Esophagus muscularis mucosa (tissue), 4 donors: Measurements from ENCODE around the gene DDX46. TPM values are rescaled to one million over a fixed set of nuclear protein-coding genes. Genes with fewer than 3 reads are reported as not detected.
"Not testable (repeated sequence)": the region's sequence is repeated elsewhere in the genome, so short reads cannot be mapped to it uniquely, and the experiment has no call there.

ENCODE experiments used
- DNase-seq: peaks from one replicate; pipeline ENCODE4 v3.0.0-alpha.2; 2017; ENCODE audit errors: extremely low spot score
- H3K27ac ChIP-seq, 4 donors: fragments of 200-600 bp; sonication (generic); replicated peaks in 1 of 4; 1 replicate in 3 of 4; 2 replicates in 1 of 4; pipeline ENCODE4 v1.5.1; 2016 to 2019; ENCODE audit warnings: mild to moderate bottlenecking in 1 of 4
- H3K27me3 ChIP-seq, 4 donors: fragments of 200-600 bp; sonication (generic); one replicate each; pipeline versions ENCODE4 v1.5.1 to v1.6.0; 2016 to 2019
- H3K36me3 ChIP-seq, 4 donors: fragments of 200-600 bp; sonication (generic); one replicate each; pipeline ENCODE4 v1.5.1; 2016 to 2019
- H3K4me1 ChIP-seq, 4 donors: fragments of 200-600 bp; sonication (generic); one replicate each; pipeline ENCODE4 v1.5.1; 2016 to 2019
- H3K4me3 ChIP-seq, 4 donors: fragments of 200-600 bp; sonication (generic); 1 replicate in 2 of 4; 2 replicates in 2 of 4; pipeline ENCODE4 v1.5.1; 2016 to 2019; ENCODE audit warnings: mild to moderate bottlenecking in 4 of 4, moderate library complexity in 1 of 4
- H3K9me3 ChIP-seq, 4 donors: fragments of 200-600 bp; sonication (generic); 1 replicate in 3 of 4; 2 replicates in 1 of 4; pipeline ENCODE4 v1.5.1; 2016 to 2019
- CTCF ChIP-seq, 3 experiments: fragments of 200-600 bp in 2 of 3; fragments of 450-650 bp in 1 of 3; sonication (generic) in 2 of 3; IDR thresholded peaks; one replicate each; pipeline ENCODE4 v1.5.1; 2017 to 2019; ENCODE audit warnings: antibody characterized with exemption in 3 of 3, mild to moderate bottlenecking in 2 of 3, moderate library complexity in 1 of 3
- EP300 ChIP-seq: sonication (generic); formaldehyde crosslinking; IDR thresholded peaks from one replicate; pipeline ENCODE4 v1.6.1; 2017; ENCODE audit warnings: antibody characterized with exemption
- POLR2A ChIP-seq: fragments of 450-650 bp; IDR thresholded peaks from one replicate; pipeline ENCODE4 v1.6.1; 2017; ENCODE audit warnings: antibody characterized with exemption, moderate library complexity, mild to moderate bottlenecking, low read depth
- POLR2AphosphoS5 ChIP-seq, 2 donors: sonication (generic); formaldehyde crosslinking; IDR thresholded peaks; one replicate each; pipeline ENCODE4 v1.6.1; 2017; ENCODE audit warnings: antibody characterized with exemption in 2 of 2
- WGBS: methylation state at CpG from one replicate; pipeline ENCODE4 v1.1.5; 2018; 5-methylcytosine and 5-hydroxymethylcytosine counted together
- intact Hi-C: fragments of 100-400 bp; cut with DNase I; formaldehyde crosslinking; loops from one replicate; pipeline ENCODE4 v1.15.1; 2023
- total RNA-seq, 4 donors: library from RNA; depleted of rRNA; stranded (reverse); fragments of >200 nt; gene quantifications; one replicate each; pipeline versions ENCODE4 v1.1.0 to v1.2.1, GENCODE V29; 2016

Gene DDX46
- total RNA-seq, 4 donors from 2014 or later = 29.2 to 33.2 (median 30.5) TPM

- H3K4me3 ChIP-seq = no peak overlapping the region
- DNase-seq = no peak
- no peak overlapping the region for H3K27ac ChIP-seq
- TF ChIP-seq EP300 (no peak), CTCF (IDR thresholded peaks at IDR 0.05) (no peak), POLR2A (no peak), POLR2AphosphoS5 (IDR thresholded peaks at IDR 0.05) (no peak)
- WGBS = 78% methylated on average over 1 of the region's 1 CpG
- H3K27me3 ChIP-seq = no peaks in the 10 kb centered on the region
- no peaks in the 10 kb centered on the region for H3K9me3 ChIP-seq
- peaks cover 0 to 34% (median 21%) of the 10 kb centered on the region in 4 donors for H3K36me3 ChIP-seq
- H3K4me1 ChIP-seq = peaks cover 26 to 38% (median 34%) of the 10 kb centered on the region in 4 donors
- intact Hi-C loops = no loop called here
Observed at GRCh38 chr5:134844252-134844651, 85.7 kb downstream of the DDX46 start.

- no peak for DNase-seq
- Histone ChIP-seq H3K4me1 (peaks cover 35 to 49% (median 44%) of the 10 kb centered on the region in 4 donors), H3K4me3 (peak overlapping the region; percentile 82 to 97 (median 92)), H3K27ac (peak overlapping the region; percentile 95 to 99 (median 97)), H3K27me3 (no peaks in the 10 kb centered on the region), H3K36me3 (peaks cover 0 to 24% (median 16%) of the 10 kb centered on the region in 4 donors), H3K9me3 (no peaks in the 10 kb centered on the region)
- intact Hi-C loops = no loop called here
- 12% methylated on average over 8 of the region's 12 CpGs for WGBS
- no peak for TF ChIP-seq CTCF (IDR thresholded peaks at IDR 0.05)
- TF ChIP-seq POLR2A = no peak
- no peak for TF ChIP-seq EP300
- no peak for TF ChIP-seq POLR2AphosphoS5 (IDR thresholded peaks at IDR 0.05)
Observed at GRCh38 chr5:134845335-134845851, 86.8 kb downstream of the DDX46 start.

DNA sequence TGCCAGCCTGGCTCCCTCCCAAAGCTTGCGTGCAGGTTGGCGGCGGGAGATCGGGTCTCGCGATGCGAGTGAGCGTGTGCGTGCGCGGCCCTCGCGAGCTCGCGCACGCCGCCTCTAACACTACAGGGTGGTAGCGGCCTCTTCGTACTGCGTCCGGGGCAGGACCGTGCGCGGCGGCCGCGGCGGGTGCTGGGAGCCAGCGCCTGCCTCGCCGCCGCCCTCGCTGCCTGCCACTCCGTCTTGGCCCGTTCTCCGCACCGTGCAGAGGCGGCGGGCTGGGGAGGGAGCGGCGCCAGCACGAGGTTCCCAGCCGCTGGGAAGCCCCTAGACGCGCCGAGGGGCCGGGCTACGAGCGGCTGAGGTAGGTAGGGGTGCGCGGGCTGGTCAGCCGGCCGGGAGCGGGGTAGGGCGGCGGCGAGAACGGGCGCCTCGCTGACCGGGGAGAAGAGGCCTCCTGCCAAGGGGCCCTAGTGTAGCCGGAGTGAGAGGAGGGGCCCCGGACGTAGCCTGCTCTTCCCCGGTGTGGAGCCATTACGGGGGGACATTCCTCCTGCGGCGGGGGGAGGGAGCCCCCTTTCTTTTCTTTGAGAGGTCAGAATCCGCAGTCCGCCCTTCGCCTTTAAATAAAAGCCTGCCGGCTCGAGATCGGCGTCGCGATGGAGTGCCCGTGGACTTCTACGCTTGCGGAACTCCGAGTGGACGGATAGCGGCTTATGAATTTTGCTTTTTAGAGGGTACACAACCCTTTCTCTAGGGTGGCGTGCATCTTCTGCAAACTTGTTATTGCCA is 87.5 kb downstream of the DDX46 start, which contains the start of gene C5orf24:
Gene C5orf24, plus strand, starts transcription at position 117 of the 789 bp plus-strand sequence. CDS start 8,933 bp downstream, outside the sequence.
- H3K4me1 ChIP-seq = peaks cover 40 to 54% (median 51%) of the 10 kb centered on the region in 4 donors
- H3K27ac ChIP-seq = peak within 1 kb of the TSS; percentile 95 to 99 (median 97)
- intact Hi-C loops = loop anchor here (2.0 kb wide), 2 partner anchors 29 to 59 kb away; partner anchors contain the start of genes PCBD2 and TXNDC15
- H3K4me3 ChIP-seq = peak within 1 kb of the TSS; percentile 82 to 97 (median 92)
- peaks cover 0 to 20% (median 13%) of the 10 kb centered on the region in 4 donors for H3K36me3 ChIP-seq
- H3K9me3 ChIP-seq = no peaks in the 10 kb centered on the region
- TF ChIP-seq CTCF (IDR thresholded peaks at IDR 0.05) = peak in 1 of 3 experiments; percentile 15
- TF ChIP-seq POLR2AphosphoS5 (IDR thresholded peaks at IDR 0.05) = peak; percentile 95 to 96
- TF ChIP-seq POLR2A = peak; percentile 74
- no peak for TF ChIP-seq EP300
- DNase-seq = peak; percentile 96
- H3K27me3 ChIP-seq = no peaks in the 10 kb centered on the region
- 0% methylated on average over 12 of the region's 84 CpGs for WGBS

DNA sequence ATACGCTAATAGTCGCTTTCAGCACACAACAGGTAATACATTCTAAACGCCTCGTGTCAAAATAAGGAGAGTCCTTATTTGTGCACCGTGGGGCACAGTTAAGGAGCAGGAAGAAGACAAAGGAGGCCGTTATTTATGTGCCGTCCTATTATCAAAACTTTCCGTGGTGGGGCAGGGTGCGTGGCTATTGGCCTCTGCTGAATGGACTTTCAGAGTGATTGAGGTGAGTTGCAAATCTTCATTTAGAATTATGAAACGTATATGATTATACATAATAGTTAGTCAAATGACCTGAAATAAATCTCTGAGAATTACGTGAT is 88.0 kb downstream of the DDX46 start:
- Histone ChIP-seq H3K4me1 (peaks cover 45 to 60% (median 56%) of the 10 kb centered on the region in 4 donors), H3K27ac (peak overlapping the region; percentile 95 to 99 (median 97)), H3K27me3 (no peaks in the 10 kb centered on the region), H3K4me3 (peak overlapping the region; percentile 82 to 97 (median 92)), H3K9me3 (no peaks in the 10 kb centered on the region), H3K36me3 (peaks cover 0 to 20% (median 11%) of the 10 kb centered on the region in 4 donors)
- 2% methylated on average over 11 of the region's 11 CpGs for WGBS
- DNase-seq = no peak
- intact Hi-C loops = loop anchor here (2.0 kb wide), 2 partner anchors 28 to 58 kb away; partner anchors contain the start of genes PCBD2 and TXNDC15
- no peak for TF ChIP-seq POLR2A
- TF ChIP-seq EP300 = no peak

GRCh38 chr5:134849434-134849933 is 90.9 kb downstream of the DDX46 start:
- intact Hi-C loops, H3K4me3 ChIP-seq, H3K27me3 ChIP-seq, DNase-seq, H3K27ac ChIP-seq, H3K9me3 ChIP-seq: not testable (repeated sequence)
- WGBS = 73% methylated on average over 6 of the region's 7 CpGs
- Histone ChIP-seq H3K4me1 (peaks cover 49 to 77% (median 73%) of the 10 kb centered on the region in 4 donors), H3K36me3 (peaks cover 0 to 27% (median 20%) of the 10 kb centered on the region in 4 donors)
